IMR-90 (cell line): ENCODE measurements around the gene HTR3A. TPM values are rescaled to one million over a fixed set of nuclear protein-coding genes. Genes with fewer than 3 reads are reported as not detected.

Experiments
- ATAC-seq: fragments of 200-7000 bp; cut with Tn5 transposase; 2 replicates; pipeline ENCODE4 v1.9.1; 2020; ENCODE audit warnings: low read depth, mild to moderate bottlenecking, moderate library complexity
- BruUV-seq: library from RNA; stranded (reverse); fragments of 400-500 nt; replicated peaks from 2 replicates; lab custom pipeline; 2021; lab: Mats Ljungman, UMichigan
- CTCF ChIA-PET: fragments of 300-600 bp; formaldehyde crosslinking; extraction: SDS; loops from one replicate; lab custom pipeline; 2021; ENCODE audit warnings: antibody characterized with exemption; lab: Yijun Ruan, JAX
- POLR2A ChIA-PET: fragments of 300-600 bp; sonication (Branson Sonifier 250); formaldehyde crosslinking; loops from one replicate; lab custom pipeline; 2022; ENCODE audit warnings: antibody characterized with exemption; ENCODE audit not compliant: unreplicated experiment; lab: Charles Lee
- DNase-seq: peaks from one replicate; pipeline ENCODE4 v3.0.0; 2013
- H2AFZ ChIP-seq: replicated peaks from 2 replicates; pipeline ENCODE3; 2013; ENCODE audit warnings: low read length, mild to moderate bottlenecking; ENCODE audit not compliant: poor library complexity
- H2AK5ac ChIP-seq: 2 replicates; pipeline ENCODE4 v1.6.1; 2013; ENCODE audit warnings: low read depth, low read length, inconsistent platforms
- H2AK9ac ChIP-seq: replicated peaks from 2 replicates; pipeline ENCODE3; 2013; ENCODE audit warnings: mild to moderate bottlenecking, low read depth, low read length, moderate library complexity; ENCODE audit not compliant: poor library complexity
- H2BK120ac ChIP-seq: 2 replicates; pipeline ENCODE4 v1.6.1; 2013; ENCODE audit warnings: low read depth, low read length, inconsistent platforms
- H2BK15ac ChIP-seq: 3 replicates; pipeline ENCODE4 v1.6.1; 2013; ENCODE audit warnings: low read depth, low read length, inconsistent platforms
- H2BK20ac ChIP-seq: 2 replicates; pipeline ENCODE4 v1.6.1; 2013; ENCODE audit warnings: low read depth, mild to moderate bottlenecking, inconsistent platforms, low read length, moderate library complexity
- H2BK5ac ChIP-seq: 2 replicates; pipeline ENCODE4 v1.6.1; 2013; ENCODE audit warnings: mild to moderate bottlenecking, low read depth, low read length, inconsistent platforms; ENCODE audit not compliant: poor library complexity, severe bottlenecking
- H3K14ac ChIP-seq: replicated peaks from 2 replicates; pipeline ENCODE4 v1.6.1; 2013; ENCODE audit warnings: low read depth, low read length, inconsistent platforms
- H3K18ac ChIP-seq: 2 replicates; pipeline ENCODE4 v1.6.1; 2013; ENCODE audit warnings: low read depth, low read length, control low read depth
- H3K23ac ChIP-seq: 2 replicates; pipeline ENCODE4 v1.6.1; 2013; ENCODE audit warnings: low read depth, low read length, inconsistent platforms
- H3K27ac ChIP-seq: 2 replicates; pipeline ENCODE4 v1.5.1; 2013; ENCODE audit warnings: mild to moderate bottlenecking, control low read depth, low read length; ENCODE audit not compliant: insufficient read depth
- H3K27me3 ChIP-seq: 2 replicates; pipeline ENCODE4 v1.6.1; 2013; ENCODE audit warnings: low read length; ENCODE audit not compliant: control insufficient read depth, insufficient read depth
- H3K36me3 ChIP-seq: 2 replicates; pipeline ENCODE4 v1.6.1; 2013; ENCODE audit warnings: low read length, mixed read lengths; ENCODE audit not compliant: control insufficient read depth, insufficient read depth
- H3K4ac ChIP-seq: 2 replicates; pipeline ENCODE4 v1.6.1; 2013; ENCODE audit warnings: low read depth, low read length, inconsistent platforms
- H3K4me1 ChIP-seq: 2 replicates; pipeline ENCODE4 v1.6.1; 2013; ENCODE audit warnings: low read length, mixed read lengths; ENCODE audit not compliant: control insufficient read depth, insufficient read depth
- H3K4me2 ChIP-seq: 2 replicates; pipeline ENCODE4 v1.6.1; 2013; ENCODE audit warnings: low read depth, mild to moderate bottlenecking, control low read depth, low read length, moderate library complexity
- H3K4me3 ChIP-seq: 2 replicates; pipeline ENCODE4 v1.5.1; 2013; ENCODE audit warnings: low read depth, mild to moderate bottlenecking, control low read depth, low read length, moderate library complexity; ENCODE audit not compliant: insufficient read depth
- H3K56ac ChIP-seq: 2 replicates; pipeline ENCODE4 v1.6.1; 2013; ENCODE audit warnings: low read length, inconsistent platforms; ENCODE audit not compliant: insufficient read depth; ENCODE audit errors: extremely low read depth
- H3K79me1 ChIP-seq, 2 experiments: 2 replicates each; pipeline ENCODE4 v1.6.1; 2013; ENCODE audit warnings: low read length in 2 of 2, inconsistent platforms in 1 of 2, low read depth in 1 of 2
- H3K9ac ChIP-seq: 2 replicates; pipeline ENCODE4 v1.6.1; 2013; ENCODE audit warnings: low read depth, low read length, control low read depth
- H3K9me1 ChIP-seq: 2 replicates; pipeline ENCODE4 v1.6.1; 2013; ENCODE audit warnings: low read length, inconsistent platforms; ENCODE audit not compliant: insufficient read depth
- H3K9me3 ChIP-seq: 2 replicates; pipeline ENCODE4 v1.6.1; 2013; ENCODE audit warnings: low read length; ENCODE audit not compliant: control insufficient read depth, insufficient read depth
- H4K20me1 ChIP-seq: 2 replicates; pipeline ENCODE4 v1.6.1; 2013; ENCODE audit warnings: low read length, inconsistent platforms; ENCODE audit not compliant: insufficient read depth
- H4K5ac ChIP-seq: 2 replicates; pipeline ENCODE4 v1.6.1; 2013; ENCODE audit warnings: mild to moderate bottlenecking, low read depth, low read length, control low read depth
- H4K8ac ChIP-seq, 2 experiments: 2 replicates each; pipeline ENCODE4 v1.6.1; 2013; ENCODE audit warnings: low read depth in 2 of 2, low read length in 2 of 2, control low read depth in 1 of 2, inconsistent platforms in 1 of 2
- H4K91ac ChIP-seq: 2 replicates; pipeline ENCODE4 v1.6.1; 2013; ENCODE audit warnings: low read depth, low read length, inconsistent platforms; ENCODE audit not compliant: insufficient read depth
- CEBPB ChIP-seq: IDR thresholded peaks from 2 replicates; pipeline ENCODE4 v1.6.1; 2012; ENCODE audit warnings: low read depth, low read length, improper control_type of control experiment
- CHD1 ChIP-seq: IDR thresholded peaks from 2 replicates; pipeline ENCODE4 v1.6.1; 2012; ENCODE audit warnings: low read depth, low read length, improper control_type of control experiment
- FOS ChIP-seq: fragments of 150-350 bp; IDR thresholded peaks from 2 replicates; pipeline ENCODE4 v1.6.1; 2016; ENCODE audit warnings: low read depth, low read length
- MAFK ChIP-seq: IDR thresholded peaks from 2 replicates; pipeline ENCODE4 v1.6.1; 2012; ENCODE audit warnings: low read depth, low read length, improper control_type of control experiment
- MAZ ChIP-seq: IDR thresholded peaks from 2 replicates; pipeline ENCODE4 v1.6.1; 2012; ENCODE audit warnings: low read depth, mild to moderate bottlenecking, low read length, improper control_type of control experiment, moderate library complexity, borderline replicate concordance
- MXI1 ChIP-seq: IDR thresholded peaks from 2 replicates; pipeline ENCODE4 v1.6.1; 2012; ENCODE audit warnings: low read depth, mild to moderate bottlenecking, low read length, moderate library complexity, borderline replicate concordance
- NFE2L2 ChIP-seq: fragments of 150-350 bp; IDR thresholded peaks from 2 replicates; pipeline ENCODE4 v1.6.1; 2016; ENCODE audit warnings: low read depth, mild to moderate bottlenecking, low read length
- POLR2A ChIP-seq: IDR thresholded peaks from 2 replicates; pipeline ENCODE4 v1.6.1; 2012; ENCODE audit warnings: mild to moderate bottlenecking, low read depth, low read length
- RAD21 ChIP-seq: IDR thresholded peaks from 2 replicates; pipeline ENCODE4 v1.6.1; 2012; ENCODE audit warnings: low read length, improper control_type of control experiment
- RCOR1 ChIP-seq: IDR thresholded peaks from 2 replicates; pipeline ENCODE4 v1.6.1; 2012; ENCODE audit warnings: mild to moderate bottlenecking, low read length, improper control_type of control experiment; ENCODE audit not compliant: insufficient replicate concordance
- RFX5 ChIP-seq: IDR thresholded peaks from 2 replicates; pipeline ENCODE4 v1.8.0; 2012; ENCODE audit warnings: low read depth, mild to moderate bottlenecking, low read length, moderate library complexity
- SMC3 ChIP-seq: fragments of 150-350 bp; IDR thresholded peaks from 2 replicates; pipeline ENCODE4 v1.6.1; 2016; ENCODE audit warnings: low read depth, mild to moderate bottlenecking, antibody characterized with exemption, low read length, moderate library complexity
- WGBS, 2 experiments: methylation state at CpG; one replicate each; pipeline versions ENCODE4 v1.1.5 to v1.1.7; 2013; ENCODE audit warnings: missing lambda C conversion rate in 2 of 2; ENCODE audit not compliant: insufficient read length in 1 of 2; ENCODE audit errors: extremely low coverage in 2 of 2; 5-methylcytosine and 5-hydroxymethylcytosine counted together
- dilution Hi-C: fragments of 300-500 bp; cut with HindIII; formaldehyde crosslinking; loops from one replicate; pipeline ENCODE4 v1.14.3; 2018; ENCODE audit warnings: low sequenced_read_pairs; ENCODE audit not compliant: unreplicated experiment
- in situ Hi-C: fragments of 300-500 bp; cut with MboI; formaldehyde crosslinking; loops from 3 replicates; pipeline ENCODE4 v1.14.3; 2019; ENCODE audit warnings: low sequenced_read_pairs, inconsistent platforms, mixed read lengths
- intact Hi-C: fragments of 100-400 bp; cut with micrococcal nuclease; formaldehyde crosslinking; loops from 2 replicates; pipeline ENCODE4 v1.10.0; 2022
- polyA plus RNA-seq, 3 experiments: library from polyadenylated mRNA; depleted of rRNA; stranded (reverse); fragments of >200 nt; gene quantifications; 2 replicates each; pipeline ENCODE4 v1.2.3, GENCODE V29; 2012; ENCODE audit warnings: low replicate concordance in 1 of 3
- total RNA-seq: library from RNA; depleted of rRNA; stranded (reverse); fragments of >200 nt; gene quantifications from 2 replicates; pipeline ENCODE4 v1.2.3, GENCODE V29; 2012
- TF ChIP-seq, protein P1 (sequence below): conservative IDR thresholded peaks from 2 replicates; pipeline ENCODE4 v1.5.1; 2012; ENCODE audit warnings: mild to moderate bottlenecking, low read depth, low read length, improper control_type of control experiment
- TF ChIP-seq, protein P2 (sequence below): fragments of 150-350 bp; IDR thresholded peaks from 2 replicates; pipeline ENCODE4 v1.6.1; 2017; ENCODE audit warnings: mild to moderate bottlenecking, antibody characterized with exemption, low read length, low read depth
- TF ChIP-seq, protein P3 (sequence below): fragments of 150-350 bp; IDR thresholded peaks from 2 replicates; pipeline ENCODE4 v1.6.1; 2016; ENCODE audit warnings: low read depth, mild to moderate bottlenecking, low read length, moderate library complexity, borderline replicate concordance

Gene HTR3A
- total and polyA plus RNA-seq, 2 of the 4 experiments (the other 2 are of a cell fraction) = not detected

DNA sequence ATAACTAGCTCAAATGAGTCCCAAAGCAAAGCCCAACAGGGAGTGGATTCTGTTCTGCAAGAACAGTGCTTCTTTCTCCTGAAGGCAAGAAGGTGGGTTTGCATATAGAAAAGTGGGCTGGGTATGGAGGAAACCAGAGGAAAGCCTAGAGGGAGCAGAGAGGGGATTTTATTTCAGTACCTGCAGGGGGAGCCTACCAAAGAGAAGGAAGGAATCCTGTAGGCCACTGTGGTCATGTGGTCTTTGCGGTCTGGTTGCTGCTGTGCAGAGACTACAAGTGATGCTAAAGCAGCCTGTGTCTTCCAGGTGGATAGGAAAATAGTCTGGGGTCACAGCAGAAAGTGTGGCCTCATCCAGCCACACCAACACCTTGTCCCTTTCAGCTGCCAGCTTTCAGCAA, 51.4 kb downstream of the HTR3A start:
- H4K5ac ChIP-seq = no peak overlapping the region
- dilution Hi-C loops = no loop called here
- no TSS peak for BruUV-seq
- H3K4ac ChIP-seq = no peak overlapping the region
- H2AK5ac ChIP-seq = no peak overlapping the region
- TF ChIP-seq, protein P1, sequence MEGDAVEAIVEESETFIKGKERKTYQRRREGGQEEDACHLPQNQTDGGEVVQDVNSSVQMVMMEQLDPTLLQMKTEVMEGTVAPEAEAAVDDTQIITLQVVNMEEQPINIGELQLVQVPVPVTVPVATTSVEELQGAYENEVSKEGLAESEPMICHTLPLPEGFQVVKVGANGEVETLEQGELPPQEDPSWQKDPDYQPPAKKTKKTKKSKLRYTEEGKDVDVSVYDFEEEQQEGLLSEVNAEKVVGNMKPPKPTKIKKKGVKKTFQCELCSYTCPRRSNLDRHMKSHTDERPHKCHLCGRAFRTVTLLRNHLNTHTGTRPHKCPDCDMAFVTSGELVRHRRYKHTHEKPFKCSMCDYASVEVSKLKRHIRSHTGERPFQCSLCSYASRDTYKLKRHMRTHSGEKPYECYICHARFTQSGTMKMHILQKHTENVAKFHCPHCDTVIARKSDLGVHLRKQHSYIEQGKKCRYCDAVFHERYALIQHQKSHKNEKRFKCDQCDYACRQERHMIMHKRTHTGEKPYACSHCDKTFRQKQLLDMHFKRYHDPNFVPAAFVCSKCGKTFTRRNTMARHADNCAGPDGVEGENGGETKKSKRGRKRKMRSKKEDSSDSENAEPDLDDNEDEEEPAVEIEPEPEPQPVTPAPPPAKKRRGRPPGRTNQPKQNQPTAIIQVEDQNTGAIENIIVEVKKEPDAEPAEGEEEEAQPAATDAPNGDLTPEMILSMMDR = no peak
- TF ChIP-seq RAD21 = no peak
- TF ChIP-seq CEBPB = no peak
- no peak for TF ChIP-seq FOS
- no peak for TF ChIP-seq MAZ
- no peak for TF ChIP-seq NFE2L2
- TF ChIP-seq CHD1 = no peak
- TF ChIP-seq, protein P2, sequence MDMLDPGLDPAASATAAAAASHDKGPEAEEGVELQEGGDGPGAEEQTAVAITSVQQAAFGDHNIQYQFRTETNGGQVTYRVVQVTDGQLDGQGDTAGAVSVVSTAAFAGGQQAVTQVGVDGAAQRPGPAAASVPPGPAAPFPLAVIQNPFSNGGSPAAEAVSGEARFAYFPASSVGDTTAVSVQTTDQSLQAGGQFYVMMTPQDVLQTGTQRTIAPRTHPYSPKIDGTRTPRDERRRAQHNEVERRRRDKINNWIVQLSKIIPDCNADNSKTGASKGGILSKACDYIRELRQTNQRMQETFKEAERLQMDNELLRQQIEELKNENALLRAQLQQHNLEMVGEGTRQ = no peak
- no peak for TF ChIP-seq SMC3
- no peak for TF ChIP-seq MAFK
- no peak for TF ChIP-seq RCOR1
- no peak for TF ChIP-seq MXI1
- no peak for TF ChIP-seq POLR2A
- no peak for TF ChIP-seq RFX5
- TF ChIP-seq, protein P3, sequence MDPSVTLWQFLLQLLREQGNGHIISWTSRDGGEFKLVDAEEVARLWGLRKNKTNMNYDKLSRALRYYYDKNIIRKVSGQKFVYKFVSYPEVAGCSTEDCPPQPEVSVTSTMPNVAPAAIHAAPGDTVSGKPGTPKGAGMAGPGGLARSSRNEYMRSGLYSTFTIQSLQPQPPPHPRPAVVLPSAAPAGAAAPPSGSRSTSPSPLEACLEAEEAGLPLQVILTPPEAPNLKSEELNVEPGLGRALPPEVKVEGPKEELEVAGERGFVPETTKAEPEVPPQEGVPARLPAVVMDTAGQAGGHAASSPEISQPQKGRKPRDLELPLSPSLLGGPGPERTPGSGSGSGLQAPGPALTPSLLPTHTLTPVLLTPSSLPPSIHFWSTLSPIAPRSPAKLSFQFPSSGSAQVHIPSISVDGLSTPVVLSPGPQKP = no peak
- H2AFZ ChIP-seq = no peak overlapping the region
- DNase-seq = no peak
- no peak overlapping the region for H2BK5ac ChIP-seq
- H3K36me3 ChIP-seq = no peaks in the 10 kb centered on the region
- H3K18ac ChIP-seq = no peak overlapping the region
- no peak overlapping the region for H2AK9ac ChIP-seq
- ChIA-PET CTCF (no interaction called here), POLR2A (no interaction called here)
- H3K27ac ChIP-seq = no peak overlapping the region
- ATAC-seq = no peak
- H3K14ac ChIP-seq = no peak overlapping the region
- H3K9me3 ChIP-seq = no peaks in the 10 kb centered on the region
- H3K4me3 ChIP-seq = no peak overlapping the region
- no peak overlapping the region for H2BK15ac ChIP-seq
- H3K27me3 ChIP-seq = peaks cover 2% of the 10 kb centered on the region; the same call in 1 of the 2 replicates
- H3K9me1 ChIP-seq = no peaks in the 10 kb centered on the region
- no peaks in the 10 kb centered on the region for H3K4me1 ChIP-seq
- H2BK120ac ChIP-seq = no peak overlapping the region
- H3K9ac ChIP-seq = no peak overlapping the region
- intact Hi-C loops = no loop called here
- H3K23ac ChIP-seq = no peak overlapping the region
- H4K91ac ChIP-seq = no peak overlapping the region
- no peaks in the 10 kb centered on the region for H4K20me1 ChIP-seq
- in situ Hi-C loops = no loop called here
- no peak overlapping the region for H3K4me2 ChIP-seq
- H3K56ac ChIP-seq = no peak overlapping the region
- no peak overlapping the region for H4K8ac ChIP-seq
- no peak overlapping the region for H2BK20ac ChIP-seq
- WGBS, 2 experiments = no CpG with 5 or more reads among the region's 1 CpG
- no peaks in the 10 kb centered on the region for H3K79me1 ChIP-seq
